GM19324 (cell line): ENCODE data around the gene SREK1IP1.
"Not testable (repeated sequence)": the region's sequence is repeated elsewhere in the genome, so short reads cannot be mapped to it uniquely, and the experiment has no call there.

Experiments
- ATAC-seq: cut with Tn5 transposase; IDR thresholded peaks from one replicate; pipeline ENCODE4 v1.9.1; 2021; ENCODE audit warnings: mild to moderate bottlenecking, moderate library complexity; ENCODE audit not compliant: unreplicated experiment, low FRiP score

The SREK1IP1 gene

DNA sequence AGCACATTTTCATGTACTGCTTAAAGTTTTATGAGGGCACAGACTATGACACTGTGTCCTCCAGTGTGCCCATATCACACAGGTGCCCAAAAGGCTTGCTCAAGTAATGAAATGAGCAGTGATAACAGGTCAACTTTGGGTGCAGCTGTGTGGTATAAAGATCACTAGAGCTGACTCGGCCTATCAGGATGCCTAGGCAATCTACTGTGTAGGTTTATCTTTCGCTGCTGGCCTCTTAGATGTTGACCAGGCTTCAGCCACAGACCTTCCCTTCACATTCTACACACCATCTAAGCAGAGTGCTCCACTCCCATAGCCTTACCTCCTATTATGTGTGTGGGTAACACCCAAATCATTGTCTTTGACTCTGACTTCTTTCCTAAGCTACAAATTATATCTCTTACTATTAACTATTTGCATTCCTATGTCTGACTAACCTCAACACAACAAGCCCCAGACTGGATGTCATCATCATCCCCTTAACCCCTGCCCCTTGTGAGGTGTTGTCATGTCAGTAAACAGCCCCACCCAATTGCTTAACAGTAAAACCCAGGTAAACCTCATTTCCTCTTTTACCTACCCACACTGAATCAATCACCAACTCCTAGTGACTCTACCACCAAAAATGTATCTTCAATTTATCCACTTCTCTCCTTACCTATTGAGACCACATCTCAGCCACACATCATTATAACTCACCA lies 2.5 kb downstream of the SREK1IP1 start:
- no peak for ATAC-seq

GRCh38 chr5:64763948-64764503 lies 4.5 kb downstream of the SREK1IP1 start:
- no peak for ATAC-seq

DNA sequence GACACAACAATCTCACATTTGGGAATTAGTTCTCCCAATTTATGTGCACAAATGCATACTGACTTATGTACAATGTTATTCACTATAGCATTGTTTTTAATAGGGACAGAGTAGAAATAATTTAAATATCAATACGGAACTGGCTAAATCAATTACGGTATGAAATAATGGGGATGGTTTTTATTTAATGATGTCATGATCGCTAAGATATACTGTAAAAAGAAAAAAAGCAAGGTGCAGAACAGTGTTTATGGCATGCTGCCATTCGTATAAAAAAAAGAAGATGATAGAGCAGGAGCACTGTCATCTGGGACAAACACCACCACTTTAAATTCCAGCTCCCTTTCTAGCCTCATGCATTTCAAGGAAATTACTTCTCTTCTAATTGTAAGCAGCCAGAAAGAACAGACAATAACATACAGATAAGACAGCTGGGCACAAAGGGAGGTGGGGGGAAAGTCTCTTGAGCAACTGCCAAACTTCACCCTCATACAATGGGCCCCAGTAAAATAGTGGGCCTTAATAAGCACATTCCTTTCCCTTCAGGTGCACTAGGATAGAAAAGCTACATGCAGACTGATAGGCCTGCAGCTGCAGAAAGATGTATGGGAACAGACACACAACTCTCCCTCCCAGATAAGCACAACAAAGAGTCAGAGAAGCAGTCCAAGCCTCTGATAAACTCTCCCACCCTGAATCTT lies 8.4 kb downstream of the SREK1IP1 start:
- no peak for ATAC-seq

- no peak for ATAC-seq
Observed at GRCh38 chr5:64758901-64759300, 9.6 kb downstream of the SREK1IP1 start.

GRCh38 chr5:64754066-64754465 lies 14.4 kb downstream of the SREK1IP1 start:
- no peak for ATAC-seq

DNA sequence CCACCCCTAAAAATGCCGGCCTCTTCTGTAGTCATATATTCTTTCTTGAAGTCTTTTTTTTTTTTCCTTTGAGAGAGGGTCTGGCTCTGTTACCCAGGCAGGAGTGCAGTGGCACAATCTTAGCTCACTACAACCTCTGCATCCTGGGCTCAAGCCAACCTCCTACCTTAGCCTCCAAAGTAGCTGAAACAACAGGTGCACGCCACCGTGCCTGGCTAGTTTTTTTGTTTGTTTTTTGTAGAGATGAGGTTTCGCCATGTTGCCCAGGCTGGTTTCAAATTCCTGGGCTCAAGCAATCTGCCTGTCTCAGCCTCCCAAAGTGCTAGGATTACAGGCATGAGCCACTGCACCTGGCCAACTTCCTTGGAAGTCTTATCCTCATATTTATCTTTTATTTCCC lies 19.1 kb downstream of the SREK1IP1 start:
- no peak for ATAC-seq

- no peak for ATAC-seq
Observed at GRCh38 chr5:64746446-64746845, 22.0 kb downstream of the SREK1IP1 start.

- no peak for ATAC-seq
Observed at GRCh38 chr5:64744914-64745313, 23.6 kb downstream of the SREK1IP1 start.

- ATAC-seq, result no peak
Observed at GRCh38 chr5:64742821-64743220, 25.7 kb downstream of the SREK1IP1 start.

DNA sequence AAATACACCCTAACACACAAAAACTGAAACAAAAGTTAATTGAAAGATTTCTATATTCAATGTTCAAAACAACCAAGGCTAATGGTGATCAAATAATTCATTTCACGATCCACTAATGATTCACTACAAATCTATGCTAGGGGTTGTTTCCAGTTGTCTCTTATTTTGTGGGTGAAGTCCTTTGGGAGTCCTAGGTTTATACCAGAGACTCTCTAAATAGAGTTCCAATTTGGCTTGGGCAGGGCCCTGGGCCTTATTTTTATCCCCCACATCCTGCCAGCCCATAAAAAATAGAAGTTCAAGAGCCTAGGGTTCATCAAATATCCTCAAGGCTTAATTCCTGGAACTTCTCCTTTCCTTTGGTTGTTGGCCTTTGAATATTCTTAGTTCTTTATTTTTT lies 26.1 kb downstream of the SREK1IP1 start:
- ATAC-seq, result no peak

DNA sequence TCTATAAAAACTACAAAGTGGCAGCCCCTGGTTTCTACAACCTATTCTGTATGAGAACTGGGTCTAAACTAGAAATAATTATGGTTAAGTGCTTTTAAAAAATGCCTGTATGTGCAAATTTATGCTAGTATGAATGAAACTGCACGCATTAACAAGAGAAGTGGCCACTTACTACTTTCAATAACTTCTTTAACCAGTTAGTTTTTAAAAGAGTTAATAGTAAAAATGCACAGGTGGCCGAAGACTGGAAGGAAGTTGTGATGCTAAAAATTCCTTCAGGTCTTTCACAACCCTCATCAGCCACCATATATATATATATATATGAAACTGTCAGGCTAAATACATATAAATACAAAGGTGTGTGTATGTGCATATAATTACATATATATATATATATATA lies 41.3 kb downstream of the SREK1IP1 start:
- ATAC-seq, result no peak

GRCh38 chr5:64722588-64722987 lies 45.9 kb downstream of the SREK1IP1 start:
- ATAC-seq, result no peak

DNA sequence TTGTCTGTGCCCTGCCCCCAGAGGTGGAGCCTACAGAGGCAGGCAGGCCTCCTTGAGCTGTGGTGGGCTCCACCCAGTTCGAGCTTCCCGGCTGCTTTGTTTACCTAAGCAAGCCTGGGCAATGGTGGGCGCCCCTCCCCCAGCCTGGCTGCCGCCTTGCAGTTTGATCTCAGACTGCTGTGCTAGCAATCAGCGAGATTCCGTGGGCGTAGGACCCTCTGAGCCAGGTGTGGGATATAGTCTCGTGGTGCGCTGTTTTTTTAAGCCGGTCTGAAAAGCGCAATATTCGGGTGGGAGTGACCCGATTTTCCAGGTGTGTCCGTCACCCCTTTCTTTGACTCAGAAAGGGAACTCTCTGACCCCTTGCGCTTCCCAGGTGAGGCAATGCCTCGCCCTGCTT lies 54.0 kb downstream of the SREK1IP1 start:
- ATAC-seq, result not testable (repeated sequence)

- no peak for ATAC-seq
Observed at GRCh38 chr5:64707191-64707590, 61.3 kb downstream of the SREK1IP1 start.

DNA sequence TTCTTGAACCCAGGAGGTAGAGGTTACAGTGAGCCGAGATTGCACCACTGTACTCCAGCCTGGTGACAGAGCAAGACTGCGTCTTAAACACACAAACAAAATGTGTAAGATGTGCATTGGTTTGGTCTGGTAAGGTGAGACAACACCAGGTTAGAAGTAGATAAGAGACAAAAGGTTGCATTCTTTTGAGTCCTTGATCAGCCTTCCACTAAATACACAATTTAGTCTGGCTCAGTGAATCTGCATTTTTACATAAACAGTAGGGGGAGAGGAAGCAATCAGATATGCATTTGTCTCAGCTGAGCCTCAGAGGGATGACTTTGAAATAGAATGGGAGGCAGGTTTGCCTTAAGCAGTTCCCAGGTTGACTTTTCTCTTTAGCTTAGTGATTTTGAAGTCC lies 62.4 kb downstream of the SREK1IP1 start:
- not testable (repeated sequence) for ATAC-seq

DNA sequence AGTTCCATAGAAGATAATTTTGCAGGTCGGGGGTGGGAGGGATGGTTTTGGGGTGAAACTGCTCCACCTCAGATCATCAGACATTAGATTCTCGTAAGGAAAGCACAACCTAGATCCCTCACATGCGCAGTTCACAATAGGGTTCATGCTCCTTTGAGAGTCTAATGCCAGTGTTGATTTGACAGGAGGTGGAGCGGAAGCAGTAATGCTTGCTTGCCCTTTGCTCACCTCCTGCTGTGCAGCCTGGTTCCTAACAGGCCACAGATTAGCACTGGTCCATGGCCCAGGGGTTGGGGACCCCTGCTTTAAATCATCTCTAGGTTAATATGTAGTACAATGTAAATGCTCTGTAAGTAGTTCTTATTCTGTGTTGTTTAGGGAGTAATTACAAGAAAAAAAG lies 67.7 kb downstream of the SREK1IP1 start:
- ATAC-seq, result no peak

DNA sequence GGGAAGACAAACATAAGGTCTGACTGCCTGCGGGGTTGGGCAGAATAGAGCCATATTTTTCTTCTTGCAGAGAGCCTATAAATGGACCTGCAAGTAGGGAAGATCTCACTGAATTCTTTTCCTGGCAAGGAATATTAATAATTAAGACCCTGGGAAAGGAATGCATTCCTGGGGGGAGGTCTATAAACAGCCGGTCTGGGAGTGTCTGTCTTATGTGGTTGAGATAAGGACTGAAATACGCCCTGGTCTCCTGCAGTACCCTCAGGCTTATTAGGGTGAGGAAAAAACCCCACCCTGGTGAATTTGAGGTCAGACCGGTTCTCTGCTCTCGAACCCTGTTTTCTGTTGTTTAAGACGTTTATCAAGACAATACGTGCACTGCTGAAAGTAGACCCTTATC lies 72.1 kb downstream of the SREK1IP1 start:
- not testable (repeated sequence) for ATAC-seq

DNA sequence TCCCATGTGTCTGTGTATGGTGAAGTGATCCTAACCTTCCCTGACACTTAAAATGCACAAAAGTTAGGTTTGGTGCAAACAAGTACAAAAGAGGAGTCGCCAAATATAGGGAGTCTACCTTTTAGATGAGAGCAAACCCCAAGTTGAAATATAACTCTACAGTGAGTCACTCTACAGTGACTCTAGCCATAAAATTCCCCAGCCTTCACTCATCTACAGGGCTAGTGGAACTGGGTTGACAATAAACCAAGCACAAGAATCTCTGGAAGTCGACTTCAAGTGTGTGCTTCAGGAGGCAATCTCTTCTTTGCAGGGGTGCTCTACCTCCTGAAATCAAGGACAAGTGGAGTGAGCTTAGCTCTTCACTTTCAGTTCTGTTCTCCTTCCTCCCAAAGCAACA lies 74.9 kb downstream of the SREK1IP1 start:
- ATAC-seq, result no peak

GRCh38 chr5:64691291-64691690 lies 77.2 kb downstream of the SREK1IP1 start:
- ATAC-seq, result no peak

- no peak for ATAC-seq
Observed at GRCh38 chr5:64690417-64691151, 77.9 kb downstream of the SREK1IP1 start, which contains the start of gene SHISAL2B. Gene SHISAL2B, plus strand, starts transcription at chr5:64690503. Its CDS starts 121 bp downstream, at chr5:64690624.

GRCh38 chr5:64690104-64690416 lies 78.4 kb downstream of the SREK1IP1 start:
- ATAC-seq, result no peak
